ENCODE data around the gene RTCA.
"Not testable (repeated sequence)": the region's sequence is repeated elsewhere in the genome, so short reads cannot be mapped to it uniquely, and the experiment has no call there.

RTCA gene

GRCh38 chr1:100313382-100313781 is 47.4 kb downstream of the RTCA start:
- DNase-seq: no peak

GRCh38 chr1:100316622-100317021 is 50.6 kb downstream of the RTCA start:
- no peak for DNase-seq

- no peak for DNase-seq
These were observed 54.5 kb downstream of the RTCA start for GRCh38 chr1:100320311-100321099.

DNA sequence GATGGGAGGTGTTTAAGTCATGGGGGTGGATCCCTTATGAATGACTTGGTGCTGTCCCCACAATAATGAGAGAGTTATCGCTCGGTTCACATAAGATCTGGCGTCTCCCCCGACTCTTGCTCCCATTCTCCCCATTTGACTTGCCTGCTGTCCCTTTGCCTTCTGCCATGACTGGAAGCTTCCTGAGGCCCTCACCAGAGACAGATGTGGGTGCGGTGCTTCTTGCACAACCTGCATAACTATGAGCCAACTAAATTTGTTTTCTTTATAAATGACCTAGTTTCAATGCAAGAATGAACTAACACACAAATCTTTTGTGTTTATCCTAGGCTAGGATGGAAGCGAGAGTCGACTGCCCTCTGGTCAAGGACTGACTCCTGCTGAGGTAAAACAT is 55.1 kb downstream of the RTCA start:
- no peak for DNase-seq

- DNase-seq: no peak
These were observed 55.5 kb downstream of the RTCA start for GRCh38 chr1:100321506-100321905.

- no peak for DNase-seq
These were observed 56.6 kb downstream of the RTCA start for GRCh38 chr1:100322436-100323211.

GRCh38 chr1:100323419-100324106 is 57.5 kb downstream of the RTCA start:
- DNase-seq: no peak

DNA sequence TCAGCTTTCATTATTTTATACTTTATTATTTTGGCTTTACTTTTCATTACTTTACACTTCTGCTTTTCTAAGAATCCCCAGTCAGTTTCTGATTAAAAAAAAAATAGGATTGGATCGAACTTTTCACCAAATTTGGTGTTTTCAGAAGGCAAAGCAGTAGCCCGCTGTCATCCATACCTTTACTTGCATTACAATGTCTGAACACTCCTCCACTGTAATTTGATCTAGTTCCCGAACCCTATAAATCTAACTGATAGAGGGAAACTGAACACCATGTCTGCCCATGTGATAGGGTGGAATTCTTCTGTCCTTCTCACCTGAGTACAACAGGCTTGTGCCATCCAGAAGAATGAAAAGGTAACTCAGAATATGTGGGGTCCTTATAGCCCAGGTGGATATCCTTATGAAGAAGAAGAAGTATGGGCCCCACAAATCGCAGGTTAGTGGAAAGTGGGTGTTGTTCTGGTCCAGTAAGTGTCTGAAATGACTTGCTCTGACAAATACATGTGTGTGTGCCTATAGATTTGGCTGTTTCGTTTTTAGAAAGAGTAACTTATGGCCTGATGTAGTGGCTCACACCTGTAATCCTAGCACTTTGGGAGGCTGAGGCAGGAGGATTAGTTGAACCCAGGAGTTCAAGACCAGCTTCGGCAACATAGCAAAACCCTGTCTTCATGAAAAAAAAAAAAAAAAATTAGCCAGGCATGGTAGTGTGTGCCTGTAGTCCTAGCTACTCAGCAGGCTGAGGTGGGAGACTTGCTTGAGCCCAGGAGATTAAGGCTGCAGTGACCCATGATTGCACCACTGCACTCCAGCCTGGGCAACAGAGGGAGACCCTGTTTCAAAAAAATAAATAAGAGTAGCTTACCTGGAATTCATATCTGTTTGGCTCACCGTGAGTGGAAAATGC is 59.7 kb downstream of the RTCA start:
- DNase-seq: no peak

GRCh38 chr1:100326325-100326670 is 60.3 kb downstream of the RTCA start:
- DNase-seq: not testable (repeated sequence)

GRCh38 chr1:100328133-100328532 is 62.1 kb downstream of the RTCA start:
- DNase-seq: no peak

- not testable (repeated sequence) for DNase-seq
These were observed 65.1 kb downstream of the RTCA start for GRCh38 chr1:100331146-100331545.

DNA sequence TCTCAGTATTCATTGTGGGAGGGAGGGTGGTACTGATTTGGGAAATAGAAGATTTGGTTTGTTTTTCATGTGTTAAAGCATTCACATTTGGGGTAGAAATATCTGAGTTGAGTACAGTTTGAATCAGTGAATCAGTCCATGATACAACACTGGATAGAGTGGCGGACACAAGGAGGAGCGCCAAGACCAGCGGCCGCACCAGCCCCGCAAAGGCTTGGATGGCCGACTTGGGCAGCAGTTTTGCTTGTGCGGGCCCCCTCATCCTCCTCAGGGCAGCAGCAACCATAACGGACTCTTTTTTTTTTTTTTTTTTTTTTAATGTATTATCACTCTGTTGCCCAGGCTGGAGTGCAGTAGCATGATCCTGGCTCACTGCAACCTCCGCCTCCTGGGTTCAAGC is 66.3 kb downstream of the RTCA start:
- DNase-seq: no peak

DNA sequence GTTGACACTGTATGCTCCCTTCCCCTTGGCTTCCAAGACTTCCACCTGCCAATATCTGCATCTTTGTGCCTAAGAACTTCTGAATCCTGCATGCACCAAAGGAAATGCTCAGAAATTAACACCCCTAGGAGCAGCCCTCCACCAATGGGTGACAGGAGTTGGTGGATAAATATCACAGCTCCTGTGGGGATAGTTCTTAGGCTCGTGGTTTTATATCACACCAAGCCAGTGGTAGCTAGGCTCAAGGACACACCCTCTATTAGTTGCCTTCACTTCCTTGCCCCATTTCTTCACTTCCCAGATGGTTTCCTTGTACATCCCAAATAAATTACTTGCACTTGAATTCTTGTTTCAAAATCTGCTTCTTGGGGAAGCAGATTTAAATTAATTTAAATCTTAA is 69.4 kb downstream of the RTCA start:
- DNase-seq: no peak

- not testable (repeated sequence) for DNase-seq
These were observed 71.9 kb downstream of the RTCA start for GRCh38 chr1:100337878-100338277.

DNA sequence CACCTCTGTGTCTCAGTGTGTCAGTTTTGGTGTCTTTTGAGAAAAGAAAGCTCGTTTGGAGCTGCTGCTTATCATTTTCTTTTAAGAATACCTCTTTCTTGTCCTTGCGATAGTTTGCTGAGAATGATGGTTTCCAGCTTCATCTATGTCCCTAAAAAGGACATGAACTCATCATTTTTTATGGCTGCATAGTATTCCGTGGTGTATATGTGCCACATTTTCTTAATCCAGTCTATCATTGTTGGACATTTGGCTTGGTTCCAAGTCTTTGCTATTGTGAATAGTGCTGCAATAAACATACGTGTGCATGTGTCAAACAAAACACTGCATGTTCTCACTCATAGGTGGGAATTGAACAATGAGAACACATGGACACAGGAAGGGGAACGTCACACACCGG is 73.7 kb downstream of the RTCA start:
- DNase-seq: not testable (repeated sequence)

DNA sequence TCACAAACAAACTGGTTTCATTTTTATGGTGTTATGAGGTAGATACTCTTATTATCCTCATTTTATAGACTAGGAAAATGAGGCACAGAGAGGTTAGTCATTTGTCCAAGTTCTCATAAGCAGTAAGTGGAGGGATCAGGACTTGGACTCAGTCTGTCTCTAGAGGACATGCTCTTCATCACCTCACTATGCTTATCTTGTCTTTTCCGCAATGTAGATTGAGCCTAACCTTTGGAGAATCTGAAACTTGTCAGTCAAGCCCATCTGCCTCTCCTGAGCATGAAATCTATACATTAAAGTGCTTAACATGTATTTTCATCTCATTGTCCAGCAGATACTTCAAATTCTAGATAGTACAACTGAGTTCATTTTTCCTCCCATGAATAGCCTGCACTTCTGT is 74.5 kb downstream of the RTCA start:
- DNase-seq: no peak

- DNase-seq: no peak
These were observed 76.3 kb downstream of the RTCA start for GRCh38 chr1:100342348-100342747.

Data from DMS153 (cell line).